Calu3 (cell line): ENCODE measurements around the gene IQCK. TPM values are rescaled to one million over a fixed set of nuclear protein-coding genes. Genes with fewer than 3 reads are reported as not detected.

Experiments used
- BruUV-seq: library from RNA; stranded (reverse); fragments of 400-500 nt; replicated peaks from 2 replicates; lab custom pipeline; 2021; lab: Mats Ljungman, UMichigan
- CTCF ChIA-PET: fragments of 300-600 bp; sonication (Branson Sonifier 250); formaldehyde crosslinking; loops from one replicate; lab custom pipeline; 2022; ENCODE audit warnings: antibody characterized with exemption; lab: Charles Lee
- DNase-seq: peaks from one replicate; pipeline ENCODE4 v3.0.0; 2022
- H3K27ac Mint-ChIP-seq: one replicate; pipeline ENCODE4 v1.8.0; 2022; ENCODE audit warnings: mixed read lengths; ENCODE audit not compliant: unreplicated experiment
- H3K27me3 Mint-ChIP-seq: one replicate; pipeline ENCODE4 v1.8.0; 2022; ENCODE audit warnings: mixed read lengths; ENCODE audit not compliant: unreplicated experiment
- H3K36me3 Mint-ChIP-seq: one replicate; pipeline ENCODE4 v1.8.0; 2022; ENCODE audit warnings: mild to moderate bottlenecking, moderate library complexity, mixed read lengths; ENCODE audit not compliant: insufficient read depth, unreplicated experiment
- H3K4me1 Mint-ChIP-seq: one replicate; pipeline ENCODE4 v1.8.0; 2022; ENCODE audit warnings: mild to moderate bottlenecking, low read depth, mixed read lengths; ENCODE audit not compliant: unreplicated experiment
- H3K4me3 Mint-ChIP-seq: one replicate; pipeline ENCODE4 v1.8.0; 2022; ENCODE audit warnings: mild to moderate bottlenecking, low read depth, moderate library complexity, mixed read lengths; ENCODE audit not compliant: unreplicated experiment
- H3K9me3 Mint-ChIP-seq: one replicate; pipeline ENCODE4 v1.8.0; 2022; ENCODE audit warnings: low read depth, mixed read lengths; ENCODE audit not compliant: unreplicated experiment
- intact Hi-C: fragments of 100-400 bp; cut with micrococcal nuclease; formaldehyde crosslinking; loops from one replicate; pipeline ENCODE4 v1.10.0; 2022; ENCODE audit not compliant: unreplicated experiment
- total RNA-seq: library from RNA; stranded (reverse); gene quantifications from 2 replicates; pipeline ENCODE4 v1.2.3, GENCODE V29; 2022
- TF ChIP-seq, protein P1 (sequence below): fragments of 200-600 bp; IDR thresholded peaks from one replicate; pipeline ENCODE4 v1.8.0; 2022; ENCODE audit warnings: antibody characterized with exemption; ENCODE audit not compliant: unreplicated experiment

Gene IQCK
- total RNA-seq, 1 experiment from 2014 or later = 42.5 TPM

DNA sequence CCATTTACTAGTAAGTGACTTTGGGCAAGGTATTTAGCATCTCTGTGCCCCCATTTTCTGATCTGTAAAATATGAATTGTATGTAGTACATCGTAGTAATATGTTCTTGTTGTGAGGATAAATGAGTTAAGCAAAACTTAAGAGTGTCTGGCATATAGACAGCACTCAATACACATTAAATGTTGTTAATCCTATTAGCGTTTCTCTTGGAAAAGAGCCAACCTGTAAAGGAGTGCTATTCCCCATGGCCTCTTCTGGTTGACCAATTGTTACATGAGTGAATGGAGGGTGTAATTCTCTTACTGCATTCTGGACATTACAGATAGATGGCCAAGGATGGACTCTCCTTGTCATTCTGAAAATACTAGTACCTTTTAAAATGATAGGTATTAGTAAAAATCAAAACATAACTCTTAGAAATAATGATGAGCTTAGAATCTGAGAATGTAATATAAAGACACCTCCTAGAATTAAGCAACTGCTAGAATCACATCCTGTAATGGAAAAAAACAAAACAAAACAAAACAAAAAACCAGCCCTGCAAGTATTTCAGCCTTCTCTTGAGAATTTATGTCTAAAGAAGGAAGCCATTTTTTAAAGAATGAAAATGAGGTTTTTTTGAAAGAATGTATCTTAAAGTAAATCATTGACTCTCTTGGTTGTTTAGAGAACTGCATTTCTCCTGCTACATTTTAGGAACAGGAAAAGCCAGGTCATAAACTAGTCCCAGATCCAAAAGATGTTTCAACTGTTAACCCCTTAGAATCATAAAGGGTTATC, 30.5 kb downstream of the IQCK start:
- Mint-ChIP-seq H3K9me3 (no peaks in the 10 kb centered on the region), H3K27me3 (no peaks in the 10 kb centered on the region), H3K36me3 (peaks cover 23% of the 10 kb centered on the region), H3K4me3 (no peak overlapping the region), H3K4me1 (peaks cover 93% of the 10 kb centered on the region), H3K27ac (peak overlapping the region; percentile 98)
- CTCF ChIA-PET = interaction anchor here (0.5 to 1.6 kb wide), 3 partner anchors 30 to 129 kb away, joined by 3 to 5 read pairs (median 4); no protein-coding TSS in a partner anchor
- TF ChIP-seq, protein P1, sequence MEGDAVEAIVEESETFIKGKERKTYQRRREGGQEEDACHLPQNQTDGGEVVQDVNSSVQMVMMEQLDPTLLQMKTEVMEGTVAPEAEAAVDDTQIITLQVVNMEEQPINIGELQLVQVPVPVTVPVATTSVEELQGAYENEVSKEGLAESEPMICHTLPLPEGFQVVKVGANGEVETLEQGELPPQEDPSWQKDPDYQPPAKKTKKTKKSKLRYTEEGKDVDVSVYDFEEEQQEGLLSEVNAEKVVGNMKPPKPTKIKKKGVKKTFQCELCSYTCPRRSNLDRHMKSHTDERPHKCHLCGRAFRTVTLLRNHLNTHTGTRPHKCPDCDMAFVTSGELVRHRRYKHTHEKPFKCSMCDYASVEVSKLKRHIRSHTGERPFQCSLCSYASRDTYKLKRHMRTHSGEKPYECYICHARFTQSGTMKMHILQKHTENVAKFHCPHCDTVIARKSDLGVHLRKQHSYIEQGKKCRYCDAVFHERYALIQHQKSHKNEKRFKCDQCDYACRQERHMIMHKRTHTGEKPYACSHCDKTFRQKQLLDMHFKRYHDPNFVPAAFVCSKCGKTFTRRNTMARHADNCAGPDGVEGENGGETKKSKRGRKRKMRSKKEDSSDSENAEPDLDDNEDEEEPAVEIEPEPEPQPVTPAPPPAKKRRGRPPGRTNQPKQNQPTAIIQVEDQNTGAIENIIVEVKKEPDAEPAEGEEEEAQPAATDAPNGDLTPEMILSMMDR = no peak
- DNase-seq = no peak
- BruUV-seq = no TSS peak
- intact Hi-C loops = no loop called here

- DNase-seq = no peak
- Mint-ChIP-seq H3K4me3 (no peak overlapping the region), H3K9me3 (no peaks in the 10 kb centered on the region), H3K4me1 (peaks cover 95% of the 10 kb centered on the region), H3K36me3 (peaks cover 34% of the 10 kb centered on the region), H3K27ac (peak overlapping the region; percentile 98), H3K27me3 (no peaks in the 10 kb centered on the region)
- intact Hi-C loops = loop anchor here (5.0 kb wide), 1 partner anchor 47 kb away; no protein-coding TSS in a partner anchor
- TF ChIP-seq, protein P1 = no peak
- no TSS peak for BruUV-seq
- CTCF ChIA-PET = interaction anchor here (0.8 kb wide), 1 partner anchor 82 kb away, joined by 3 read pairs; no protein-coding TSS in a partner anchor
Observed at GRCh38 chr16:19749571-19750080, 31.6 kb downstream of the IQCK start.

GRCh38 chr16:19751478-19752385, 33.7 kb downstream of the IQCK start:
- peaks cover 49% of the 10 kb centered on the region for H3K36me3 Mint-ChIP-seq
- DNase-seq = no peak
- TF ChIP-seq, protein P1 = no peak
- H3K4me3 Mint-ChIP-seq = no peak overlapping the region
- peaks cover 92% of the 10 kb centered on the region for H3K4me1 Mint-ChIP-seq
- no peaks in the 10 kb centered on the region for H3K9me3 Mint-ChIP-seq
- BruUV-seq = no TSS peak
- no peaks in the 10 kb centered on the region for H3K27me3 Mint-ChIP-seq
- intact Hi-C loops = loop anchor here (5.0 kb wide), 1 partner anchor 49 kb away; no protein-coding TSS in a partner anchor
- peak overlapping the region; percentile 98 for H3K27ac Mint-ChIP-seq
- CTCF ChIA-PET = interaction anchor here (0.5 to 1.2 kb wide), 4 partner anchors 9 to 103 kb away, joined by 3 to 6 read pairs (median 4); no protein-coding TSS in a partner anchor
